ENCODE measurements around the gene RABGAP1L.

The RABGAP1L gene

DNA sequence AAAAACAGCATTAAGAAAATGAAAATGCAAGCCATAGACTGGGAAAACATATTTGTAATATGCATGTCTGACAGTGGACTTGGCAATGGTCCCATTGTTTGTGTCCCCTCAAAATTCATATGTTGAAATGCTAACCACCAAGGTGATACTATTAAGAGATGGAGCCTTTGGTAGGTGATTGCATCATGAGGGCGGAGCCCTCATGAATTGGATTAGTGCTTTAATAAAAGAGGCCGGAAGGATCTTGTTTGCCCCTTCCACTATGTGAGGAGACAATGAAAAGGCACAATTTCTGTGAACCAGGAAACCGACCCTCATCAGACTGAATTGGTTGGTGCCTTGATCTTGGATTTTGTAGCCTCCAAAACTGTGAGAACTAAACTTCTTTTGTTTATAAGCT lies 520.8 kb downstream of the RABGAP1L start:
- no peak for TF ChIP-seq EZH2phosphoT487 (IDR thresholded peaks at IDR 0.05; ENCODE audit: borderline replicate concordance)
- TF ChIP-seq, protein P1, sequence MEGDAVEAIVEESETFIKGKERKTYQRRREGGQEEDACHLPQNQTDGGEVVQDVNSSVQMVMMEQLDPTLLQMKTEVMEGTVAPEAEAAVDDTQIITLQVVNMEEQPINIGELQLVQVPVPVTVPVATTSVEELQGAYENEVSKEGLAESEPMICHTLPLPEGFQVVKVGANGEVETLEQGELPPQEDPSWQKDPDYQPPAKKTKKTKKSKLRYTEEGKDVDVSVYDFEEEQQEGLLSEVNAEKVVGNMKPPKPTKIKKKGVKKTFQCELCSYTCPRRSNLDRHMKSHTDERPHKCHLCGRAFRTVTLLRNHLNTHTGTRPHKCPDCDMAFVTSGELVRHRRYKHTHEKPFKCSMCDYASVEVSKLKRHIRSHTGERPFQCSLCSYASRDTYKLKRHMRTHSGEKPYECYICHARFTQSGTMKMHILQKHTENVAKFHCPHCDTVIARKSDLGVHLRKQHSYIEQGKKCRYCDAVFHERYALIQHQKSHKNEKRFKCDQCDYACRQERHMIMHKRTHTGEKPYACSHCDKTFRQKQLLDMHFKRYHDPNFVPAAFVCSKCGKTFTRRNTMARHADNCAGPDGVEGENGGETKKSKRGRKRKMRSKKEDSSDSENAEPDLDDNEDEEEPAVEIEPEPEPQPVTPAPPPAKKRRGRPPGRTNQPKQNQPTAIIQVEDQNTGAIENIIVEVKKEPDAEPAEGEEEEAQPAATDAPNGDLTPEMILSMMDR (conservative IDR thresholded peaks at IDR 0.05; ENCODE audit: low read length): no peak
- Histone ChIP-seq H2AFZ (ENCODE audit: low read length) (no peak overlapping the region), H3K9me3 (ENCODE audit: insufficient read depth, low read depth, low read length) (no peaks in the 10 kb centered on the region), H3K36me3 (ENCODE audit: insufficient read depth, low read length) (no peaks in the 10 kb centered on the region), H3K27me3 (ENCODE audit: insufficient read depth, low read length, poor library complexity, severe bottlenecking) (no peaks in the 10 kb centered on the region), H3K9me2 (replicated peaks; ENCODE audit: low read depth, low read length) (no peaks in the 10 kb centered on the region), H4K20me1 (ENCODE audit: insufficient read depth, low read length, poor library complexity, severe bottlenecking) (no peaks in the 10 kb centered on the region), H3K4me2 (ENCODE audit: low read depth, low read length, poor library complexity, severe bottlenecking) (no peak overlapping the region), H3K79me2 (ENCODE audit: insufficient read depth, low read length) (no peaks in the 10 kb centered on the region), H3K4me3 (ENCODE audit: low read length, poor library complexity, severe bottlenecking) (no peak overlapping the region), H3F3A (ENCODE audit: low read depth) (no peaks in the 10 kb centered on the region), H3K4me1 (ENCODE audit: insufficient read depth, low read length, poor library complexity, severe bottlenecking) (no peaks in the 10 kb centered on the region), H3K9ac (ENCODE audit: low read depth, low read length, poor library complexity, severe bottlenecking) (no peak overlapping the region)

DNA sequence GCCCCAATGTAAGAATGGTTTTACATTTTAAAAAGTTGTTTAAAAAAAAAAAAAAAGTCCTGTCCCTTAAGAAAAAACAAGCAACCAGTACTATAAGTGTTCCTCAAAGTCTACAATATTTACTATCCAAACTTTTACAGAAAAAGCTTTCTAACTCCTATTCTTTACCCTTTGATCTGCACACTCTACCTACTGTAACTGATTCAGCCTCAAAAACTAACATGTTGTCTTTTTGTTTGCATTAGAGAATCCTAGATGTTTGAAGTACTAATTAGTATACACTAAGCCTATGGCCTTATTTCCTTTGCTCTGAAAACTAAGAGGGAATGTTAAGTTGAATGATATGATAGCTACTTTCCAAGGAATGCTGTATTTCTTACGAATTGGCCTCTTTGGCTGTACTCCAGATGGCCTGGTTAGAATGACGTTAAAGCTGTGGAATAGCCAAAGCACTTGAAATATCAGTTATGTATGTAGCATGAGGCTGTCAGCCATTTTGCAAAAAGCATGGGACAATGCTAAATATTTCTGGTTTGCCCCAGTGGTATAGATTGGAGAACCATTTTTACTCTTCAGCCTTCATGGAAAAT lies 523.2 kb downstream of the RABGAP1L start:
- Histone ChIP-seq H2AFZ (ENCODE audit: low read length) (no peak overlapping the region), H4K20me1 (ENCODE audit: insufficient read depth, low read length, poor library complexity, severe bottlenecking) (no peaks in the 10 kb centered on the region), H3K27me3 (ENCODE audit: insufficient read depth, low read length, poor library complexity, severe bottlenecking) (no peaks in the 10 kb centered on the region), H3K4me1 (ENCODE audit: insufficient read depth, low read length, poor library complexity, severe bottlenecking) (peaks cover 3% of the 10 kb centered on the region), H3K79me2 (ENCODE audit: insufficient read depth, low read length) (no peaks in the 10 kb centered on the region), H3K36me3 (ENCODE audit: insufficient read depth, low read length) (no peaks in the 10 kb centered on the region; the same call in 1 of the 2 replicates), H3K9me3 (ENCODE audit: insufficient read depth, low read depth, low read length) (no peaks in the 10 kb centered on the region), H3F3A (ENCODE audit: low read depth) (no peaks in the 10 kb centered on the region), H3K9ac (ENCODE audit: low read depth, low read length, poor library complexity, severe bottlenecking) (no peak overlapping the region), H3K9me2 (replicated peaks; ENCODE audit: low read depth, low read length) (no peaks in the 10 kb centered on the region), H3K4me3 (ENCODE audit: low read length, poor library complexity, severe bottlenecking) (no peak overlapping the region), H3K4me2 (ENCODE audit: low read depth, low read length, poor library complexity, severe bottlenecking) (no peak overlapping the region)
- no peak for TF ChIP-seq EZH2phosphoT487 (IDR thresholded peaks at IDR 0.05; ENCODE audit: borderline replicate concordance)
- TF ChIP-seq, protein P1 (conservative IDR thresholded peaks at IDR 0.05; ENCODE audit: low read length): no peak

DNA sequence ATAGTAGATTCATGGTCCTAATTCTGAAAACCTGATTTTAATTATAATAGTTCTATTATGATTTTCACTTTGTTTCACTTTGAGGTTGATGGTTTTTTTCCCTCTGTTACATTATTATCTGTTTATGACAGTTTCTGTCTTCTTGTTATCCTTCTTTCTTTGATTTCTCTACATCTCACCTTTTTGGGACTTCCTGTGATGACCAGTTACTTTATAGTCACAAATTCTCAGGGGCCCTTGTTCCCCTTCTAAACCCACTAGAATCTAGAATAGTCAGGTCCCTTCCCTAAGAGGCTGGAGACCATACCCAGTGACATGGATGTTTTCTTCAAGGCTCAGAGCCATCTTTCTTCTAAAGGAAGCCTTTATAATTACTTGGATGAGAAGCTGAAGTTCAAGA lies 526.9 kb downstream of the RABGAP1L start:
- Histone ChIP-seq H3K27me3 (ENCODE audit: insufficient read depth, low read length, poor library complexity, severe bottlenecking) (no peaks in the 10 kb centered on the region), H3K9me2 (replicated peaks; ENCODE audit: low read depth, low read length) (no peaks in the 10 kb centered on the region), H3K4me2 (ENCODE audit: low read depth, low read length, poor library complexity, severe bottlenecking) (no peak overlapping the region), H3F3A (ENCODE audit: low read depth) (no peaks in the 10 kb centered on the region), H3K36me3 (ENCODE audit: insufficient read depth, low read length) (no peaks in the 10 kb centered on the region; the same call in 1 of the 2 replicates), H4K20me1 (ENCODE audit: insufficient read depth, low read length, poor library complexity, severe bottlenecking) (no peaks in the 10 kb centered on the region), H3K9me3 (ENCODE audit: insufficient read depth, low read depth, low read length) (no peaks in the 10 kb centered on the region), H3K79me2 (ENCODE audit: insufficient read depth, low read length) (no peaks in the 10 kb centered on the region), H3K4me3 (ENCODE audit: low read length, poor library complexity, severe bottlenecking) (no peak overlapping the region), H3K9ac (ENCODE audit: low read depth, low read length, poor library complexity, severe bottlenecking) (no peak overlapping the region), H2AFZ (ENCODE audit: low read length) (no peak overlapping the region), H3K4me1 (ENCODE audit: insufficient read depth, low read length, poor library complexity, severe bottlenecking) (peaks cover 3% of the 10 kb centered on the region)
- no peak for TF ChIP-seq EZH2phosphoT487 (IDR thresholded peaks at IDR 0.05; ENCODE audit: borderline replicate concordance)
- TF ChIP-seq, protein P1 (conservative IDR thresholded peaks at IDR 0.05; ENCODE audit: low read length): no peak
